Loucy (cell line): Measurements from ENCODE around the gene CCDC12.

Experiments
- CTCF ChIP-seq: fragments of 200-600 bp; sonication (generic); conservative IDR thresholded peaks from 2 replicates; pipeline ENCODE4 v1.5.1; 2014; ENCODE audit warnings: mild to moderate bottlenecking, antibody characterized with exemption, low read length
- EZH2phosphoT487 ChIP-seq: fragments of 200-600 bp; IDR thresholded peaks from 2 replicates; pipeline ENCODE4 v1.6.1; 2018; ENCODE audit warnings: antibody characterized with exemption, mild to moderate bottlenecking, moderate library complexity, borderline replicate concordance

GRCh38 chr3:47002171-47003055 lies 25.9 kb upstream of the CCDC12 start:
- TF ChIP-seq CTCF (peak; percentile 40; the same call in 1 of the 2 replicates), EZH2phosphoT487 (no peak)
